ENCODE data around the gene CFHR2.
"Not testable (repeated sequence)": the region's sequence is repeated elsewhere in the genome, so short reads cannot be mapped to it uniquely, and the experiment has no call there.

Gene CFHR2

DNA sequence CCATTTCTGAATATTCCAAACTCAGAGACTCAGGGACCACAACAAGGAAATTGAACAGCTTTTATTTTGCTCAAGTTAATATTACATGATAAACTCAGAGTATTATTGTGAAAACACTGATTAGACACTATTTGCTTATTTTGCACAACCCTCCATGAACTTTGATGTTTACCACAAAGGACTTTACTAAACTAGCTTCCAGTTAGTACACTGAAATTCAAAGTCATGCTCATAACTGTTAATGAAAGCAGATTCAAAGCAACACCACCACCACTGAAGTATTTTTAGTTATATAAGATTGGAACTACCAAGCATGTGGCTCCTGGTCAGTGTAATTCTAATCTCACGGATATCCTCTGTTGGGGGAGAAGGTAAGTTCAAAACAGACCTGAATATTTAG, at the start of gene CFHR2:
TSS of gene CFHR2 (plus strand) at position 171 of the 400 bp plus-strand sequence. CDS start at position 314, 143 bp downstream.
- DNase-seq (ENCODE audit: low read depth), result not testable (repeated sequence)

DNA sequence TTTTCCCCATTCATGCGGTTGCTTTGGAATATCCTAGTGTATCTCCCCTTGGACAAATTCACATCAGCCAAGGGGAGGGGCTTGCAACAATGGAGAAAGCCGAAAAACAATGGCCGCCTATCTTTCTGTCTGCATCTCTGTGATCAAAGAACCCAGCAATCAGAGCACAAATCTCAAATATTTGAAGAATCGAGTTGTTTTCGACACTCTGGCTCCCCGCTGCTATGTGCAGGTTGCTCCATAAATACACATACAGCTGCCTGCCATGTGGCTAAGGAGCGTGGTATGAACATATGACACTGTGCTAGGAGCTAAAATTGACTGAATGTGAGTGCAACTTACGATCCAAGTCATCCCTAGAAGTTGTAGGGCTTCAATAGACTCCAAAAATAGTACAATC, 47.2 kb upstream of the CFHR2 start:
- DNase-seq (ENCODE audit: low read depth), result no peak

DNA sequence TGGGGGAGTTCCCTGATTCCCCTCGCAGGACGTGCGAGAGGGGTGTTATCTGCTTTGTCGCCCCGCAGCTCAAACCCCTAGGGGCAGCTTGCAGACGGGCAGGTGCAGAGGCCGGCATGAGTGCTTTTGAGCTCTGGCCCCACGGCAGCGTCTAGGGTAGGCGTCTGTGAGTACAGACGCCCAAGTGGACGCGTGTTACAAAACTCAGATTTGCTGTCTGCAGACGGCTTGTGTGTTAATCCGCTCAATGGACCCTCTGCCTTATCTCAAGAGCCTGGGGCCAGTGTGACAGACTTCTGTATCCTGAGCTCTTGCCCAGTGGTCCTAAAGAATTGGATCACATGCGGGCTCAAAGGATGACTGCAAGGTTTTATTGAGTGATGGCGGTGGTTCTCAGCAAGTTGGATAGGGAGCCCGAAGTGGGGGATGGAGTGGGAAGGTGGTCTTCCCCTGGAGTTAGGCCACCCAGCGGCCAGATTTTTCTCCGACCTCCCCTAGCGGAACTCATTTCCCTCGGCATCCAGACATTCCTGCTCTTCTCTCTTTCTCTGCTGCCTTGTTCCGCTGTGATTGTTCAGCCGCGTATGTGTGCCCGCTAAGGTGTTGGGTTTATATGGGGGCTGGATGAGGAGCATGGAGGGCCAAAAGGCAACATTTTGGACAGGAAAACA, 46.2 kb upstream of the CFHR2 start:
- DNase-seq (ENCODE audit: low read depth), result no peak

DNA sequence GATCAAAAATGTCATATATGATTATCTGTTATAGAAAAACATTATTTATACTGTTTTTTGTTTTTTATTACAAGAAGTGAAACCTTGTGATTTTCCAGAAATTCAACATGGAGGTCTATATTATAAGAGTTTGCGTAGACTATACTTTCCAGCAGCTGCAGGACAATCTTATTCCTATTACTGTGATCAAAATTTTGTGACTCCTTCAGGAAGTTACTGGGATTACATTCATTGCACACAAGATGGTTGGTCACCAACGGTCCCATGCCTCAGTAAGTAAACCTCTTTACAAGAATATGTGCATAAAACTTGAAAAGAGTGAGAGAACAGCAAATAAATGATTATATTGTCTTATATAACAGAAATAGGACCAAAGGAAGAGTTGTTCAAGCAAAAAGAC, 41.2 kb upstream of the CFHR2 start:
- DNase-seq (ENCODE audit: low read depth), result no peak

DNA sequence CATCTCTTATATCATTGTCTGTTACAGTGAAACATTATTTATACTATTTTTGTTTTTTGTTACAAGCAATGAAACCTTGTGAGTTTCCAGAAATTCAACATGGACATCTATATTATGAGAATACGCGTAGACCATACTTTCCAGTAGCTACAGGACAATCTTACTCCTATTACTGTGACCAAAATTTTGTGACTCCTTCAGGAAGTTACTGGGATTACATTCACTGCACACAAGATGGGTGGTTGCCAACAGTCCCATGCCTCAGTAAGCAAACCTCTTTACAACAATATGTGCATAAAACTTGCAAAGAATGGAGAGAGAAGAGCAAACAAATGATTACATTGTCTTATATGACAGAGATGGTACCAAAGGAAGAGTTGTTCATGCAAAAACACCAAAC, 33.3 kb upstream of the CFHR2 start:
- no peak for DNase-seq (ENCODE audit: low read depth)

DNA sequence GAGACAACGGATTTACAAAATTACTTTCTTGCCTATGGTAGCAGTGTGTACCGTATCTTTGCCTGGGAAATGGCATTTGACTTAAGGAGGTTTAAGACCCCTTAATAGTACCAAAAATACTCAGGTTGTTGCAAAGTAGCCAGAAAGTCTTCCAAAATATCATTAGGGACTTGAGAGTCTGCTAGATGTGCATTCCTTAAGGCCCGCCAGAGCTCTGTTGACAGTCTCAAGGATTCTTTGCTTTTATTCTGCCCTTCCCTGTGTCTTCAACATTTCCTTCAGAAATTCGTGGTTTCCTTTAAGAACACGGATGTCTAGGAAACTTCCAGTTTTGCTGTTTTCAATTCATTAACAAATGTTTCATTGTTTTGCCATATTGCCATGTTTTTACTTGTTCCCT, 31.3 kb upstream of the CFHR2 start:
- not testable (repeated sequence) for DNase-seq (ENCODE audit: low read depth)

DNA sequence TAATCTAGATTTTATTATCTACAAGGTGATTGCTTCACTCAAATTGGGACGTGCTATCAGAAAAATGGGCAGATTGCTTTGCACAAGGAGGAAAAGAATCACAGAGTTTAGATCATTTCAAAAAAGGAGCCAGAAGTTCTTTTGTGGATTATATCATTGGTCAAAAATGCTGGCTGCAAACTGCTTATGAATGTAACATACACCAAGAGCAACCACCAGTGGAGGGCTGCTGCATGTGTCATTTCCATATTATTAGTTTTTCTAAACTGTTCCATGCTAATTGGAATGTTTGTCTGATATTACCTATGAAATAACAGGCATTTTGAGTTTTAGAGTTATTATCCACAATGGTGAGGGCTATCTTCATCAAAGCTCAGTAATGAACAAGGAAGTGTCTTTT, 16.7 kb upstream of the CFHR2 start:
- DNase-seq (ENCODE audit: low read depth), result not testable (repeated sequence)

DNA sequence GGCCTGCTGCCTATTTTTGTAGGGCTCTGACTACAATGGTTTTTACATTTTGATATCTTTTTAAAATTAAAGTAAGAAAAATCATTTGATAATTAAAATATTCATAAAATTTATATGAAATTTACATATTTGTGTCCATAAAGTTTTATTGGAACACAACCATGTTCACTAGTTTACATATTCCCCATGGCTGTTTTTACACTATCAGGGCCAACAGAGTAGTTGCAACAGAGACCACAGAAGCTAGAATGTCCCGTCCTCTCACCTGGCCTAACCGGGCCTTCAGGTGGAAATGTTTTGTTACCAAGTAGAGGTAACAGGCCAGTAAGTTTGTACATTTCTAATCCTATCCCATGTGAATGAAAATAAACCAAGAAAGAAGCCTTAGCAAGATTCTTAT, 10.7 kb upstream of the CFHR2 start:
- not testable (repeated sequence) for DNase-seq (ENCODE audit: low read depth)

DNA sequence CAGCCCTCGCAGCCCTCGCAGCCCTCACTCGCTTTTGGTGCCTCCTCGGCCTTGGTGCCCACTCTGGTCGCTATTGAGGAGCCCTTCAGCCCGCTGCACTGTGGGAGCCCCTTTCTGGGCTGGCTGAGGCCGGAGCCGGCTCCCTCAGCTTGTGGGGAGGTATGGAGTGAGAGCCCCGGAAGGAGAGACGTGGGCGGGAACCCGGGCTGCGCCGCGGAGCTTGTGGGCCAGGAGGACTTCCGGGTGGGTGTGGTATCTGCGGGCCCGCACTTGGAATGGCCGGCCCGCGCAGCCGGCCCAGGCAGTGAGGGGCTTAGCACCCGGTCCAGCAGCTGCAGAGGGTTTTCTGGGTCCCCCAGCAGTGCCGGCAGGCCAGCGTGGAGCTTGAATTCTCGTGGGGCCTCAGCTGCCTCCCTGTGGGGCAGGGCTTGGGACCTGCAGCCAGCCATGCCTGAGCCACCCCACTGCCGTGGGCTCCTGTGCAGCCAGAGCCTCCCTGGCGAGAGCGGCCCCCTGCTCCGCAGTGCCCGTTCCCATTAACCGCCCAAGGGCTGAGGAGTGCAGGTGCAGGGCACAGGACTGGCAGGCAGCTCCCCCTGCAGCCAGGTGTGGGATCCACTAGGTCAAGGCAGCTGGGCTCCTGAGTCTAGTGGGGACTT, 9.9 kb upstream of the CFHR2 start:
- no peak for DNase-seq (ENCODE audit: low read depth)

DNA sequence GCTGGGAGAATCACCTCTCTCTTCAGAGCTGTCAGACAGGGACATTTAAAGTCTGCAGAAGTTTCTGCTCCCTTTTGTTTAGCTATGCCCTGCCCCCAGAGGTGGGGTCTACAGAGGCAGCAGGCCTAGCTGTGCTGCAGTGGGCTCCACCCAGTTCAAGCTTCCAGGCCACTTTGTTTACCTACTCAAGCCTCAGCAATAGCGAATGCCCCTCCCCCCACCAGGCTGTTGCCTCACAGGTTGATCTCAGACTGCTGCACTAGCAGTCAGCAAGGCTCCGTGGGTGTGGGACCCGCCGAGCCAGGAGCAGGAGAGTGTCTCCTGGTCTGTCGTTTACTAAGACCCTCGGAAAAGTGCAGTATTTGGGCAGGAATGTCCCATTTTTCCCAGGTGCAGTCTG, 2.1 kb upstream of the CFHR2 start:
- DNase-seq (ENCODE audit: low read depth), result not testable (repeated sequence)

DNA sequence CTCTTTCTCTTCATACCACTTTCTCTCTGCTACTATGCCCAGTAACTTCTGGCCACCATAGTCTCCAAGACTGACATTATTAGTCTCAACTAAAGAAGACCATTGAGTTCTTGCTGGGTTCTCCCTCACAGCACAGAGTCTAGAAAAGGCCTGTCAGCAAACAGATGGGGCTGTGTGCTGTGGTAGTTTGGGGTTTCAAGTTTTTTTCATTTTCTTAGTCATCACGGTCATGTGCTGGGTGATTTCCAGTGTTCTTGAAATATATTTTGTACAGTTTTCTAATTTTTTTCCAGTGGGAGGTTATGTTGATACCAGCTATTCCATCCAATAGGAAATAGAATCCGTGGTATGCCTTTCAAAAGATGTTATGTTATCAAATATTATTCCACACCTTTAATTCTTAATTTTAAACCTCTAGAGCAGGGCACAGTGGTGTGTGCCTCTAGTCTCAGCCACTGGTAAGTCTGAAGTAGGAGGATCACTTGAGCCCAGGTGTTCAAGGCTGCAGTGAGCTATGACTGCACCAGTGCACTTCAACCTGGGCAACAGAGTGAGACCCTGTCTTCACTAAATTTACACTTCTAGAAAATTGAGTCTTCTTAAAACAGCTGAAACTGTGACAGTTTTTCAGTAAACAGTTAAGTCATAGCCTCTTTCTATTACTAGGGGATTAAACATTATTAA, 8.3 kb downstream of the CFHR2 start:
- no peak for DNase-seq (ENCODE audit: low read depth)

DNA sequence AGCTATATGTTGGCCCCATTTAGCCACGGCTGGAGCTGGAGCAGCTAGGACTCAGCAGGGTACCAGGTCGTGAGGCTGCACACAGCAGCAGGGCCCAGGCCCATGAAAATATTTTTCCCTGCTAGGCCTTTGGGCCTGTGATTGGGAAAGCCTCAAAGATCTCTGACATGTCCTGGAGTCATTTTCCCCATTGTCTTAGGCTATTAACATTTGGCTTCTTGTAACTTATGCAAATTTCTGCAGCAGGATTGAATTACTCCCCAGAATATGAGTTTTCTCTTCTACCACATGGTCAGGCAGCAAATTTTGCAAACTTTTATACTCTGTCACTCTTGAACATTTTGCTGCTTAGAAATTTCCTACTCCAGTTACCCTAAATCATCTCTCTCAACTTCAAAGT, 11.2 kb downstream of the CFHR2 start:
- no peak for DNase-seq (ENCODE audit: low read depth)

DNA sequence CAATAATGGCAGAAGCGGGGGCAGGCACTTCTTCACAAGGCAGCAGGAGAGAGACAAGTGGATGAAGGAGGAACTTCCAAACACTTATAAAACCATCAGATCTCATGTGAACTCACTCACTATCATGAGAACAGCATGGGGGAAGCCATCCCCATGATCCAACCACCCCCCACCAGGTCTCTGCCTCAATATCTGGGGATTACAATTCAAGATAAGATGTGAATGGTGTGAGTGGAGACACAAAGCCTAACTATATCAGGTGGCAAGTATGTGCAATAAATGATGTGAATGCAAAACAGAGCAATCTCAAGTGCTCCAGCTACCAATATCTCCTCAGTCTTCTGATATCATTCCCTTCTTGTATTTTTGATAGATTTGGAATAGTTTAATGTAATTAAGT, 12.4 kb downstream of the CFHR2 start:
- DNase-seq (ENCODE audit: low read depth), result no peak

DNA sequence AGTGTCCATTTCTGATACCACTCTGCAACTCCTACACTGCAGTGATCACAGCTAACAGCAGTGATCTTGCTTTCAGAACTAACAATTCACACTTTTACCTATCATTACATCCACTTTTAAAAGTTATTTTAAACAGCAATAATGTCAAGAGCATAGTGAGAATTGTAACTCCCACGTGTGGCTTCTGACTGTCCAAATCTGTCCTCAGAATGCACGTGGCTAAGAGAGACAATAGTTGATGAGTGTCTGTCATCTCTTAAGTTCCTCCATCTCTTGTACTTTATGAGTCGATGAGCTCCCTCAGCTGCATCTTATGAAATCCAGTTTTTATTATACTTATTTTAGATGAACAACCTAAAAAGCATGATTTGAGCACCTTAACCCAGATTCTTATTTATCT, 17.3 kb downstream of the CFHR2 start:
- DNase-seq (ENCODE audit: low read depth), result no peak

DNA sequence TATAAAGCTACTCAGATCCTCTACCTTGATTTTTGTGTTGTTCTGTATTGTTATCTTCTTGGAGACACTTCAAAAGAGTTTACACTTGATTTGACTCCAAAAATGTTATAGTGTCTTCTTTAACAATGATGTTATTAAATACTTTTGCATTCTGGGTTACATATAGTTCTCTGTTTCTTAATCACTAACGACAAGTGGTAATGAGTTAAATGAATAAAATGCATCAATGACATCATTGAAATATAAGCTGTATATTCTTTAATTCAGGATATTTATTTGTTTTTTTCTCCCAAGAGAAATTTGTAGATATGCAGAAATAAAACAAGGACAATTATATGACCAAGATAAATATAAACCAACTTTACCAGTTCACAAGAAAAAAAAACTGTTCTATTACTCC, 26.6 kb downstream of the CFHR2 start:
- no peak for DNase-seq (ENCODE audit: low read depth)

DNA sequence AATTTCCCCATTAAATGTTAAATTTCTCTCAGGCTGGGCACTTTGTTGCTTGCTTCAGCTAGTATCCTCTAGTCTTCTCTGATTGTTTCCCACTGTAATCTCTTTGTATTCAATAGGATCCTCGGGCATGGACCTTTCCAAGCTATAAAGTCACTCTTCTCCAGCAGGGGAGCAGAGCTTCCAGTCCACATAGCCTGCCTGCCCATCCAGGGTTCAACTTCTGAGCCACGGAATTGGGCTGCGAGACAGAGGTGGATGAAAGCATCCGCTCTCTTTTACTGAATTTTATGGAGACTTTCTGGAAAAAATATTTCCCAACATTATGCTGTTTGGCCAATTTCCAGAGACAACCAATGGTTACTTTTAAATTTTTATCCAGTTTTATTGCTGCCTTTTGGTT, 32.7 kb downstream of the CFHR2 start:
- no peak for DNase-seq (ENCODE audit: low read depth)

DNA sequence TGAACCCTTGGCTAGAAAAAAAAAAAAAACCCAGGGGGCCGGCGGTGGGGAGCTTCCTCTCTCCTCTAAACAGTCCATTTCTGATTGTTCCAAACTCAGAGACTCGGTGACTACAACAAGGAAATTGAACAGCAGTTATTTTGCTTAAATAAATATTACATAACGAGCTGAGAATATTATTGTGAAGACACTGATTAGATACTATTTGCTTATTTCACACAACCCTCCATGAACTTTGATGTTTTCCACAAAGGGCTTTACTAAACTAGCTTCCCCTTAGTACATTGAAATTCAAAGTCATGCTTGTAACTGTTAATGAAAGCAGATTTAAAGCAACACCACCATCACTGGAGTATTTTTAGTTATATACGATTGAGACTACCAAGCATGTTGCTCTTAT, 33.7 kb downstream of the CFHR2 start, which contains the start of gene CFHR5:
TSS of gene CFHR5 (plus strand) at position 279 of the 400 bp plus-strand sequence. CDS start at position 388, 109 bp downstream.
- no peak for DNase-seq (ENCODE audit: low read depth)

DNA sequence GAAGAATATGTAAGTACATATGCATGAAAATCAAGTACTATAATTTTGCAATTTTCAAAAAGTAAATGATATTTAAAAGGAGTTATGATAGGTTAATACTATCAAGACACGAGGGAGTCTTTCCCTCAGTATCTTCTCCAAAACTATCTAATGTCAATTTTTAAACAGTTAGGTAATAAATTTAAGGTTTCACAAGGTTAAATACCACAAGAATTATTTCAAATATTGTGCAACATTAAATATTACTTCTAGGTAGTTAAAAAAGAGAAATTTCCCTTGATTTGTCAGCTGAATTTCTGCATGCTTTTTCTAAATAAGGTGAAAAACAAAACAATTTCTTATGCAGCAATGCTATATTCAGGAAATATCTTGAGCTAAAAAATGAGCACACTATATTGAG, 37.3 kb downstream of the CFHR2 start:
- no peak for DNase-seq (ENCODE audit: low read depth)

DNA sequence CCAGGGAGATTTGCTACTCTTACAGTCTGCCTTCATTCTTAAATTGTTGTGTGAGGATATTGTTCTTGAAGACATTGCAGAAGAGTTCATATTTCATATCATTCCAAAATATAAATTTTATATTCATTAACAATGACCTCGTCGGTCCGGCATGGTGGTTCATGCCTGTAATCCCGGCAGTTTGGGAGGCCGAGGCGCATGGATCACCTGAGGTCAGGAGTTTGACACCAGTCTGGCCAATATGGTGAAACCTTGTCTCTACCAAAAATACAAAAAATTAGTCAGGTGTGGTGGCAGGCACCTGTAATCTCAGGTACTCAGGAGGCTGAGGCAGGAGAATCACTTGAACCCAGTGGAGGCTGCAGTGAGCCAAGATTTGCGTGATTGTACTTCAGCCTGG, 38.7 kb downstream of the CFHR2 start:
- DNase-seq (ENCODE audit: low read depth), result not testable (repeated sequence)

DNA sequence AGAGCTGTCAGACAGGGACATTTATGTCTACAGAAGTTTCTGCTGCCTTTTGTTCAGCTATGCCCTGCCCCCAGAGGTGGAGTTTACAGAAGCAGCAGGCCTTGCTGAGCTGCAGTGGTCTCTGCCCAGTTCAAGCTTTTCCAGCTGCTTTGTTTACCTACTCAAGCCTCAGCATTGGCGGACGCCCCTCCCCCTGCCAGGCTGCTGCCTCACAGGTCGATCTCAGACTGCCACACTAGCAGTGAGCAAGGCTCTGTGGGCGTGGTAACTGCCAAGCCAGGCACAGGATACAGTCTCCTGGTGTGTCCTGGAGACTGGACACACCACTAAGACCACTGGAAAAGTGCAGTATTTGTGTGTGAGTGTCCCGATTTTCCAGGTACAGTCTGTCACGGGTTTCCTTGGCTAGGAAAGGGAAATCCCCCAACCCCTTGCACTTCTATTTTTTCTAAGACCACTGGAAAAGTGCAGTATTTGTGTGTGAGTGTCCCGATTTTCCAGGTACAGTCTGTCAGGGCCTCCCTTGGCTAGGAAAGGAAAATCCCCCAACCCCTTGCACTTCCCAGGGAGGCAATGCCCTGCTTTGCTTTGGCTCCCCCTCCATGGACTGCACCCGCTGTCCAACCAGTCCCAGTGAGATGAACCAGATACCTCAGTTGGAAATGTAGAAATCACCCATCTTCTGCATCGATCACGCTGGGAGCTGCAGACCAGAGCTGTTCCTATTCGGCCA, 48.5 kb downstream of the CFHR2 start:
- DNase-seq (ENCODE audit: low read depth), result not testable (repeated sequence)

DNA sequence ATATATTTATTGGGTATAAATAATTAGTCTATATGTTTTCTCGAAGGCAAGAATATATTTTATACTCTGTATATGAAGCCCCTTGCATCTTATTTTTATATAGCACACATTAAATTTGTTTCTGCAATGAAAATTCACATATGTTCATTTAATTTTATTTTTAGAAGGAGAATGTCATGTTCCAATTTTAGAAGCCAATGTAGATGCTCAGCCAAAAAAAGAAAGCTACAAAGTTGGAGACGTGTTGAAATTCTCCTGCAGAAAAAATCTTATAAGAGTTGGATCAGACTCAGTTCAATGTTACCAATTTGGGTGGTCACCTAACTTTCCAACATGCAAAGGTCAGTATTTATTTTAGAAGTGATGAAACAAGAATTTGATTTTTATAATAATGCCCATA, 50.4 kb downstream of the CFHR2 start:
- DNase-seq (ENCODE audit: low read depth), result no peak

DNA sequence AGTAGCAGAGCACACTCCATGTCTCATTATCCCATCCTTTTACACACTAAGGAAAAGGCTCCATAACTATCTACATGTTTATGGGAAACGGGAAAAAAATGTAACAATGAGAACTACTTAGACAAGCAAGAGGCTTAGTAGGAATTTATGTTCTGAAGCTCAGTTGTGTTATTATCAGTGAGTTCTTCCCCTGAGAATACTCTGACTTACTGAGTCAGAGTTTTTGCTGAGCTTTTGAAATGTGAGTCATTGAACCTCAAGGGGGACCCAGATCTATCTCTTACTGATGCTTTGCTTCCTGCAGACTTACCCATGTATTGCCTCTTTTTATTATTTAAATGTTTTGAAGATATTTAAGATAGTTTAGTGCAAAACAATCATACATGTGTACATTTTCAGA, 53.9 kb downstream of the CFHR2 start:
- no peak for DNase-seq (ENCODE audit: low read depth)

DNA sequence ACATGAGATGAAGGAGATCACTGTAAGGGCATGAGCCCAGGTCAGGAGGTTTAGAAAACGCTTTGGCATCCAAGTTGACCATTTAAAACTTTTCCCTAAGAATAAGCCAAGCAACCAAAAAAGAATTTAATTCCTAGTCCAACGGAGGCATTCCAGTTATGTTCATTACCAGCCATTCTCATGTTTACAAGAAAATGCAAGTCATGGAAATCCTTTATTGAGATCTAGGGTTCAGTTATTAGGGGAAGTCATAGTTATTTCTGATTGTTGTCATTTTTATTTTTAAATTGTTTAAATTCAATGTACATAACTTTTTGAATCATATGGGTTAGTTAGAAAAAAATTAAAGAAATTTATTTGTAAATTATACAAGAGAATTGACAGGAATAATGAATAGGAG, 58.3 kb downstream of the CFHR2 start:
- DNase-seq (ENCODE audit: low read depth), result no peak
